Superior temporal gyrus (tissue), 1 donor: Measurements from ENCODE around the gene NKAIN2.
A peak's percentile ranks its signal among the peaks of the same experiment; 100 is the strongest.
"Not testable (repeated sequence)": the region's sequence is repeated elsewhere in the genome, so short reads cannot be mapped to it uniquely, and the experiment has no call there.

ENCODE experiments used
- DNase-seq: peaks from one replicate; pipeline ENCODE4 v3.0.0-alpha.2; 2016; ENCODE audit errors: extremely low spot score

The NKAIN2 gene

DNA sequence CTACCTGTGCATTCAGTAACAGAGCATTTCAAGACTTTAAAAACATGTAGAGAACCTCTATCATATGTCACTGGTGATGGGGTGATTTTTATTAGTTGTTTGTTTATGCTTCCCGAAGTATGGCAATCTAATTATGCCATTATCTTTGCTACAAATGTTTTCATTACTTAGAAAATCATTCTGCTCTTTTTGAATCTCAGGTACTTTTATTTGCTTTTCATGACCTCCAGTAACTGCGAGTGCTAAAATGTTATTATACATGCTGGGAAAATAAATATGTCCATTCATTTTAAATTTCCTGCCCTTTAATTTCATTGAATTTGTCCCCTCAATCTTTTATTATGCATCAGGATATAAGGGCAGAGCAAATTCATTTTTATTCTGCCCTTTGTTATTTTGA is 515.7 kb downstream of the NKAIN2 start:
- no peak for DNase-seq

DNA sequence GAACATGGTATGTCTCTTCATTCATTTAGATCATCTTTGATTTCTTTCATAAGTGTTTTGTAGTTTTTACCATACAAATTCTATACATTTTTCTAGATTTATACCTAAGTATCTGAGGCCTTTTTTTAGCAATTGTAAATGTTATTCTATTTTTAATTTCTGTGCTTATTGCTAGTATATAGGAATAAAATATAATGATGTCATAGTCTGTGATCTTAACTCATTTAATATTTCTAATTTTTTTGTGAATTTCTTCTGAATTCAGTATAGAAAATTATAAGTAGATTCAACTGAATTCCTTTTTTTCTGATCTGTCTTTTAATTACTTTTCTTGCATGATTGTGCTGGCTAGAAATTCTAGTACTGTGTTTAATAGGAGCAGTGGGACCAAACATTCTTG is 520.6 kb downstream of the NKAIN2 start:
- no peak for DNase-seq

DNA sequence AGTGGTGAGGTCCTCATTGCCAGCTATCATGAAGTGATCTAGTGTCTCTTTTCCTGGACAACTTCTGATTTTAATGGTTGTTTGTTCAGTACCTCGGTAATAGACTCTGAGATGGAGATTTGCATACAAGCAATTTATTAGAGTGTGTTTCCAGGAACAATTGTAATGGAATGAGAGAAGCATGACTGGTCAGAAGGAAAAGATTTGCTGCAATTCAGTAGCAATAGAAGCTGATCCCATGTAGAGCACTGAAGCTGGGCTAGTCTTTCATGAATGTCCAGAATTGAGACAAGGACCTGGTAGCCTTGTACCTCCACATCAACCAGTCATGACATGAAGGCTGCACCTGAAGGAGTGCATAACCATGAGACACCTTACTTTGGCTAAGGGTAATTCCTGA is 526.5 kb downstream of the NKAIN2 start:
- no peak for DNase-seq

DNA sequence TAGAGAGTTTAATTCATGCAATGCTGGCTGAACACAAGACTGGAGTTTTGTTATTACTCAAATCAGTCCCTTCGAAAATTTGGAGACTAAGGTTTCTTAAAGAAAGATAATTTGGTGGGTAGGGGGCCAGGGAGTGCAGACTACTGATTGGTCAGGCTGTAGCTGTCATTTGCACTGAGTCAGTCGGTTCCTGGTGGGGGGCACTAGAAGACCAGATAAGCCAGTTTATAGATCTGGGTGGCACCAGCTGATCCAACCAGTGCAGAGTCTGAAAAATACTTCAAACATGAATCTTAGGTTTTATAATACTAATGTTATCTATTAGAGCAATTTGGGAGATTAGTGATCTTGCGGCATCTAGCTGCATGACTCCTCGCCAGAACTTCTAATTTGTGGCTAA is 530.7 kb downstream of the NKAIN2 start:
- no peak for DNase-seq

DNA sequence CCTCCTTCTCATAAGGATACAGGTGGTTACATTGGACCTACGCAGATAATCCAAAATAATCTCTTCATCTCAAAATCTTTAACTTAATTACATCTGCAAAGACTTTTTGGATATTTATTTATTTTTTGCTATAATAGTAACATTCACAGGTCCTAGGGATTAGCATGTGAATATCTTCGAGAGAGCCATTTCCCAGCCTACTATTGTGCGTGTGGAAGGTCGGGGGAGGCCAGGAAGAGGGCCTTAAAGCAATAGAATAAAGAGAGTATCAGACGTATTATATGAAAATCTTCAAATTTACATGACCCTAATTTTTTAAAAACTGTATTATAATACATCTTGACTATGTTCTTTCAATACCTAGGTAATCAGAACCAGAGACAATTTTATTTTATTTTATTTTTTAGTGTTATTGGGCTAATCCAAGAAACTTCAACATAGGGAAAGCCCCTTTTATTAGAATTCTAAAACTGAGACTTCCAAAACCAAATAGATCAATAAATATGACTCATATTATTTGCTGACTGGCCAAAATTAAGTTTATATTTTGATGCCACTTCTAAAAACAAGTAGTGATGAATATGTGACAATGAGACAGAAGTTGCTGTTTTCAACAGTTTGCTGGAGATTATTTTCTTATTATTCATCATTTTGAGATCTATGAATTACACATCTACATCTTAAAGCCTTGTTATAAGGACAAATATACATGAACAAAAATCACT is 536.1 kb downstream of the NKAIN2 start:
- DNase-seq: no peak

DNA sequence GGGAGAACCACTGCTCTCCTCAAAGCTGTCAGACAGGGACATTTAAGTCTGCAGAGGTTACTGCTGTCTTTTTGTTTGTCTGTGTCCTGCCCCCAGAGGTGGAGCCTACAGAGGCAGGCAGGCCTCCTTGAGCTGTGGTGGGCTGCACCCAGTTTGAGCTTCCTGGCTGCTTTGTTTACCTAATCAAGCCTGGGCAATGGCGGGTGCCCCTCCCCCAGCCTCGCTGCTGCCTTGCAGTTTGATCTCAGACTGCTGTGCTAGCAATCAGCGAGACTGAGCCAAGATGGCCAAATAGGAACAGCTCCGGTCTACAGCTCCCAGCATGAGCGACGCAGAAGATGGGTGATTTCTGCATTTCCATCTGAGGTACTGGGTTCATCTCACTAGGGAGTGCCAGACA is 544.7 kb downstream of the NKAIN2 start:
- not testable (repeated sequence) for DNase-seq

DNA sequence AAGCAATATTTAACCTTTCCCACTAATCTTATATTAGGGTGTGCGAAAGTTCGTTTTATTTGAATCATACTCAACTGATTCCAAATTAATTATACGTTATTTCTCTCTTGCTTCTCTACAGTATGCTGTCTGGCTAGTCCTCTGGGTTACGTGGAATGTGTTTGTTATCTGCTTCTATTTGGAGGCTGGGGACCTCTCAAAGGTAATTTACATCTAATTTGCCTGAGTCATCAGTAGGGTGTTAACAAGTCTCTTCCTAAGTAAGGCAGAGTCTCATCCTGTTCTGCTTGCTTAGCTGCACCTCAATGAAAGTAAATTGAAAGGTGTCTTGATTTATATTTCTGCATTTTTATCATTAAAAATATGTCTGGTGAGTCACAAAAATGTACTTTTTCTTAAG is 551.5 kb downstream of the NKAIN2 start:
- no peak for DNase-seq

DNA sequence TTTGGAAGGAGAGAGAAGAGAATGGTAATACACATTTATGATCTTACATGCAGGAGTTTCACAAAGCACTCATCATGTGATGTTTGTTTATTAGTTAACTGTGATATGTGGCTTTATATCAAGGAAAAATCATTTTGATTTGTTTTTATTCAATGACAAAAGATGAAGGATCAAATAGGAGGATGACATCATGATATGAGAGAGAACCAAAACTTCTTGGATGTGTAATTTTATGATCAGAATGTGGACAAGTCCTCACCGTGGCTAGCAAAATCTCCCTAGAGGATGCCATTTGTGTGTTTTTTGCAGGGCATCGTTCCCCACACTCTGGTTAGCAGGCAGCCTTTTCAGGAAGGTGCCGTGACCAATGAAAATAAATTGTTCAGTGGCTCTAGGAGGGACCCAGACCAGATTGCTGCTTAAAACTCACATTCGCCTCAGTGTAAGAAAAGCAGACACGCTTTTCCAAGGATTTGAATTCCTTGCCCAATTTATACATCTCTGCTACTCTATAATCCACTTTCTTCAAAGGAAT is 552.7 kb downstream of the NKAIN2 start:
- no peak for DNase-seq

DNA sequence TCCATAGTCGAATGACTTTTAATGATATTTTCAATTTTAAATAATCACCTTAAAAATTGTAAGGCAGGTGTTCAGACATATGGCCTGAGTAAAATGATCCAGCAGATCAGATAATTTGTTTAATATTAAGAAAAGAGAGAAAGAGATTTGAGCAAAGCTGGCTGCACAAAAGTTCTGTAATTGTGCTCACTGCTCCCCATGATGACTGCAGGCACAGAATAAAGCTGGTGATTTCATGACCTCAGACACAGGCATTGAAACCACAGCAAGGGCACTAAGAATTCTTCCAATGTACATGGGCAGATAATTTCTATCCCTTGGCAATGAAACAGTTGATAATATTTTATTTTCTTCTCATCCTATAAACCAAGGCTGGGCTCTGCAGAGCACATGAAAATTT is 553.1 kb downstream of the NKAIN2 start:
- DNase-seq: no peak

DNA sequence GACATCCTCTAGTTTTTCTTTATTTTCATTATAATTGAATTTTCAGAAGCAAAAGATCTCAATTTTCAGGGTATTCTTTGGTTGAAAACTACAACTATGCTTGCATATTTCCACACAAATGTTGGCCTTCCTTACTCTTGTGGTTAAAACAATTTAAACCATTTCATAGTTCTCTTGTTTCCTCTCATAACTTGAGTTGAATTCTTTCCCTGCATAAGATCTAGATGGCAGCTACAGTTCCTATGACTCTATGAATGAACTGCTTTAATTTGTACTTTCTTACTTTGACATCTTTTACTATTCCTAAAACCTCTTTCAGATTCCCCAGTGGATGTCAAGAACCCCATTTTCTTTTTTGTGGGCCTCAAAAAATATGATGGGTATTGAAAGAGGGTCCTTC is 564.5 kb downstream of the NKAIN2 start:
- DNase-seq: no peak

DNA sequence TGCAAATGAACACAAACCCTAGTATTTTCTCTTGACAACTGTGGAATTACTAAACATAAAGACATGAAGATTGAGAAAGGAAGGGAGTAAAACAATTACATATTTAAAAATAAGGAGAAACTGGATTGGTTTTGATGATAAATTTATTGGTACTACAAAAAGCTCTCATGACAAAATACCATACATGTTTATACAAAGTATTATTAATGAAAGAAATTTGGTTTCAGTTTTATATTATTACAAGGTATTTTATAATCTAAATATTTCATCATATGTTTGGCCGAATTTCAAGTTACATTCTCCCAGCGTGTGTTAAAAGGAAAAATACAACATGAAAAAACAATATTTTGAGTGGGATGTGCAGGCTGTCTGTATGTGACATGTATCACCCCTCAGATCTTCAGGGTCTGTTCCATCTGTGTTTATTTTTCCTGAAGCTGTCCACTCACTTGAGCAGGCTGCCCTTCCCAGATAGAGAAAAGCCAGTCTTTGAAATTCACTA is 568.4 kb downstream of the NKAIN2 start:
- no peak for DNase-seq

DNA sequence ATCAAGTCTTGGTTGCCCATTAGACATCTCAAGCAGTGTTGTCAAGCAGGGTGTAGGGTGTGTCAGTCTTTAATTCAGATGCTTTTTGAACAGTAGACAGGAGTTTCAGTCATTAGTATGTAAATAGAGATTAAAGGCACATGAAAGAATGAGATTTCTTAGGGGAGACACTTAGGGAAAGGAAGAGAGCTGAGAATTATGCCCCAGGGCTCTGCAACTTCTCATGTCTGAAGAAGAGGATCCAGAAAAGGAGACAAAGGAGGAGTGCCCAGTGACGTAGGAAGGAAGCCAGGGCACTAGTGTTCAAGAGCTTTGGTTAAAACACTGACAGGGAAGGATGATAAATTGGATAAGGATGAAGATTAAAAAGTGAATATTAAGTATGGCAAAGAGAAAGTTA is 569.7 kb downstream of the NKAIN2 start:
- no peak for DNase-seq

DNA sequence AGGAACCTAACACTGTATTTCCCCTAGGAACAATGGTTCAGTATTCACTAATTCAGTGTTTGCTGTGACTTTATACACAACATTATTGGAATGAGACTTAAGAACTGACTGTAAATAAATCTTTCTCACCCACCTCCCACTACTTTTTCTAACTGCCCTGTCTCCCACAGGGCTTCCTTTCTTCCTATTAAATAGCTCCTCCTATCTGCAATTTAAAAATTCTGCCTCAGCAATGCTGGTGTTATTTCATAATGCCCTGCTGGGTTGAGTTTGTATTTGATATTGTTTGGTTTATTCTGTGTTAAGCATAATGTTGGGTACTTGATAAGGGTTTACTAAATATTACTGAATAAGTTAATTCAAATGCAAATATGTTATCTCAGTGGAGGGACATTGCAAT is 585.5 kb downstream of the NKAIN2 start:
- DNase-seq: no peak

DNA sequence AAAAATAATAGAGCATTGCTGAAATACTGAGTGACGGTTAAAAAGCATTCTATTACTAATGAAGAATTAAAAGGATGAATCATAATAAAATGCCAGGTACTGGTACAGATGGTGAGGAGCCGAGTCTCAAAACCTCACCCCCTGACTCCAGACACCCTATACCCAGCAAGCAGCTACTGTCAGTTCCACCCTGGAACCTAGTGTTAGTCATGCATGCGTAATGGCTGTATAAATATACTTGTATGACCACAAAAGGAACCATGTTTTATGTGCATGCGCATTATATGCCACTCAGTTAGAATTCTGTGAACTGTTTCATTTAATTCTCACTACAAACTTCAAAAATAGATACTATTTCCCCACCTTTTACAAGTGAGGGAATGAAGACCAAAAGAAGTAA is 589.9 kb downstream of the NKAIN2 start:
- no peak for DNase-seq

DNA sequence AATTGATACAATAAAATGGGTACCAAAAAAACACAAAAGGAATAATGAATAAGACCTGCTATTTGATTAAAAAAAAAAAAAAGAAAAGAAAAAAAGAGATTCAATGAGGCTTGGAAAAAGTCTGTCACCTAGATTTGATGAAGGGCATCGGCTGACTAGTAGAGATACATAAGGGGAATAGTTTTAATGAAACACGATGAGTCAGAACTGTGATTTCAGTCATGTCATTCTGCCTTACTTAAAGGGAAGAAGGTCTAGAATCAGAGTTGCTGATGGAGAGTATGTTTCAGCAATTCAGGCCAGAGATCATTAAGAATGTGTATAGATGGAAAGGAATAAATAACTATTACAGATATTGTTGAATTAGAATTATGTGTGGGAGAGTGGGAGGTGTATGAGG is 592.7 kb downstream of the NKAIN2 start:
- no peak for DNase-seq

DNA sequence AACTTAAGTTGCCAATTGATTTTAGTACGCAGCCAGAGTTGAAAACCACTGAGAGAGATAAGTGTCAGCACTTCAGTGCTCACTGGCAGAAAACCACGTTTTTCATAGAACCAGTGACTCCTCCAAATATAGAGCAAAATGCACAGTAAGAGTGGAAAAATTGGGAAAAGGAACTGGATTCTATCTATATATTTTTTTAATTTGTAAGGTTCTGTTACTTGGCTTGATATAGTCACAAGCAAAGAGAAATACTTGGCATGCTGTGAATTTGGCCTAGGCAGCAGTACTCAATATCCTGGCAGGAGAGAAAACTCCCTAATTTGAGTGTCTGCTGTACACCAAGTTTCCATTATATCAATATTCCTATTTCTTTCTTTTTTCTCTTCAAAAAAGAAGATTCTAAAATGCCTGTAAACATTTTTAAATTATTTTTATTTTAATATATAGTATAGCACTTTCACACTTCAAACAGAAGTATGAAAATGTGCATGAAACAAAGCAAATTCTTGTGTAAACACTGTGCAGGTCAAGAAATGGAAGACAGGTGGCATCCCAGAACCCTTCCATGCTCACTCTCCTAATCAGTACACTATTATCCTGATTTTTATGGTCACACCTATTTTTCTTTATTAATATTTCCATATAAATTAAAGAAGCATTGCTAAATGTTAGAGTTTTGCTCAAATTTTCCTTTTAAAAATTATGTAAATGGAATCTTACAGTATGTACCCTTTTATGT is 596.8 kb downstream of the NKAIN2 start:
- peak; percentile 35 for DNase-seq

DNA sequence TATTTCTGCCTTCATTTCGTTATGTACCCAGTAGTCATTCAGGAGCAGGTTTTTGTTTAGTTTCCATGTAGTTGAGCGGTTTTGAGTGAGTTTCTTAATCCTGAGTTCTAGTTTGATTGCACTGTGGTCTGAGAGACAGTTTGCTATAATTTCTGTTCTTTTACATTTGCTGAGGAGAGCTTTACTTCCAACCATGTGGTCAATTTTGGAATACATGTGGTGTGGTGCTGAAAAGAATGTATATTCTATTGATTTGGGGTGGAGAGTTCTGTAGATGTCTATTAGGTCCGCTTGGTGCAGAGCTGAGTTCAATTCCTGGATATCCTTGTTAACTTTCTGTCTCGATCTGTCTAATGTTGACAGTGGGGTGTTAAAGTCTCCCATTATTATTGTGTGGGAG is 606.8 kb downstream of the NKAIN2 start:
- DNase-seq: not testable (repeated sequence)

DNA sequence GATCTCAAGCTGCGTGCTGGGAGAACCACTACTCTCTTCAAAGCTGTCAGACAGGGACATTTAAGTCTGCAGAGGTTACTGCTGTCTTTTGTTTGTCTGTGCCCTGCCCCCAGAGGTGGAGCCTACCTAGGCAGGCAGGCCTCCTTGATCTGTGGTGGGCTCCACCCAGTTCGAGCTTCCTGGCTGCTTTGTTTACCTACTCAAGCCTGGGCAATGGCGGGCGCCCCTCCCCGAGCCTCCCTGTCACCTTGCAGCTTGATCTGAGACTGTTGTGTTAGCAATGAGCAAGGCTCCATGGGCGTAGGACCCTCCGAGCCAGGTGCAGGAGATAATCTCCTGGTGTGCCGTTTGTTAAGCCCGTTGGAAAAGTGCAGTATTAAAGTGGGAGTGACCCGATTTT is 609.0 kb downstream of the NKAIN2 start:
- not testable (repeated sequence) for DNase-seq

DNA sequence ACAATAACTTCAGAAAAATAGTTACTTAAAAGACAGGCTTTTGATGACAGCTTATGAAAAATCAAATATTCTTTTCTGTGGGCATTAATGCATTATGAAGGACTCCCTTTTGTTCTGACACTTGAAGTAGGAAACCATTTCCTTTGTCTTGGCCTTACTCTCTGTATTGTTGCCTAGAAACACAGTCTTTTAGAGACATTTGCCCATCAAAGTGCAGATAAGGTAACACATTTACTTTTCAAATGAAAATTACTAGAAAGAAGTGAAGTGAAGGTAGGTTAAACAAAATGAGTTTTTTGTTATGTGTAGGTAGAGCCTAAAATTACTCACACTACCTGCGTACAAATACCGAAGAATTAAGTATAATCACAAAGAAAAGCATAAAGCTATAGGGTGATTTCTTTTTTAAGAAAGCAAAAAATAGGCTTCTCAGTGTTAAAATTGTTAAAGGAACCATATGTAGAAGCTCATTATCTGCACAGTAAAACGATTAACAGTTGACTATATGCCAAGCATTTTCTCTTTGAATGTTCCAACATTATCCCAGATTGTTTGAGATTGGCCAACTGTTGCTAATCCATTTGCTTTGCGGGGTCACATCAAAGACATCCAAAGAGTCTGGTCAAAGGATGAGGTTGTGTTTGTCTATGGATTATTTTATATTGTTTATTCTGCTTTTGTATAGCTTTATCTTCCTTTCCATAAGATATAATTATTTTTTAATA is 616.6 kb downstream of the NKAIN2 start:
- no peak for DNase-seq

DNA sequence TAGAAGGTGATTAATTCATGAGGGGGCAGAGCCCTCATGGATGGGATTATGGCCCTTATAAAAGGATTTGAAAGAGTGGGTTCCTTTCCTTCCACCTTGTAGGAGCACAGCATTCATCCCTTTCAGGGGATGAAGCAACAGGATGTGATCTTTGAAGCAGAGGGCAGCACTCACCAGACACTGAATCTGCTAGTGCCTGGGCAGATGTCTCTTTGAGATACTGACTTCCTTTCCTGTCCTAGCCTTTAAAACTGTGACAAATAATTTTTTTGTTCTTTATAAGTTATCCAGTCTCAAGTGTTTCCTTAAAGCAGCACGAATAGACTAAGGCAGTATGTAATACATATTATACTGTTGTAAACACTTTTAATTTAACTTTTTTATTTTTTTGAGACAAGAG is 620.0 kb downstream of the NKAIN2 start:
- no peak for DNase-seq

DNA sequence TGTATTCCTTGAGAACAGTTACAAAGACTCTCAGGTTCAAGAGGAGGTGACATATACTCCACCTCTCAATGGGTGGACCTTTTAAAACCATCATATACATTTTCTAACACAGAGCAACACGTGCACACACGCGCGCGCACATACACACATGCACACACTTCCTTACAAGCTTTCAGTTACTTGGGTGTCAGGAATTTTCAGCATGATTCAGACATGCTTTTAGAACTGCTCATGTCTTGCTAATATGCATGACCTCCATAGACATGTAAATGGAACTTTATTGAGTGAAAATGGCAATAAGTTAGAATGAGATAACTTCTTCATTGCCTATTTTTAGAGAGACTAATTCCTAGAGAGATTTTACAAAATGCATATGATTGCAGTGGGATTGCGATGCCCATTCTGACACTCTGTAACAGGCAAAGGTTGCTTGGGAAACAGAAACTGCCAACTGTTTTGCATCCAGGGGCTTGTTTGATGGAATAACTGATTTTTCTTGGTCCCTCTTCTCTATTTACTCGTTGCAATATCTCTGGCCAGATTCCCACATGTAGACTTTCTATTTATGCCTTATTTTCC is 627.2 kb downstream of the NKAIN2 start:
- DNase-seq: no peak

DNA sequence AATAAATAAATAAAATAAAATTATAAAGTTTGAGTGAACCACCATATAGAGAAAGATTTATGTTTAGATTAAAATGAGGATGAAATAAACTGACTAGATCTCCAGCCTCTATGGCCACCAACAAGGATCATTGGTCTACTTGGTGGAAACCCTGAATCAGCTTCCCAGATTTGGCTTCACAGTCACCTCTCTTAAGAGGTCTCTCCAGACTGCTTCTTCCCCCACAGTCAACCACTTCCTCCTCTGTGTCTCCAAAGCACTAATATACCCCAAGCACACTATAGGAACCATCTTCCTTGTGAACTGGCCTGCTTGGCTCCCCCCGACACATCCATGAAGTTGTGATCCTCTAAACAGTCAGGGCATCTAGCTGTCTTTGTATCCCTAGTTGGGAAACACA is 629.0 kb downstream of the NKAIN2 start:
- no peak for DNase-seq
